ENCODE results near the gene C1RL.

DNA sequence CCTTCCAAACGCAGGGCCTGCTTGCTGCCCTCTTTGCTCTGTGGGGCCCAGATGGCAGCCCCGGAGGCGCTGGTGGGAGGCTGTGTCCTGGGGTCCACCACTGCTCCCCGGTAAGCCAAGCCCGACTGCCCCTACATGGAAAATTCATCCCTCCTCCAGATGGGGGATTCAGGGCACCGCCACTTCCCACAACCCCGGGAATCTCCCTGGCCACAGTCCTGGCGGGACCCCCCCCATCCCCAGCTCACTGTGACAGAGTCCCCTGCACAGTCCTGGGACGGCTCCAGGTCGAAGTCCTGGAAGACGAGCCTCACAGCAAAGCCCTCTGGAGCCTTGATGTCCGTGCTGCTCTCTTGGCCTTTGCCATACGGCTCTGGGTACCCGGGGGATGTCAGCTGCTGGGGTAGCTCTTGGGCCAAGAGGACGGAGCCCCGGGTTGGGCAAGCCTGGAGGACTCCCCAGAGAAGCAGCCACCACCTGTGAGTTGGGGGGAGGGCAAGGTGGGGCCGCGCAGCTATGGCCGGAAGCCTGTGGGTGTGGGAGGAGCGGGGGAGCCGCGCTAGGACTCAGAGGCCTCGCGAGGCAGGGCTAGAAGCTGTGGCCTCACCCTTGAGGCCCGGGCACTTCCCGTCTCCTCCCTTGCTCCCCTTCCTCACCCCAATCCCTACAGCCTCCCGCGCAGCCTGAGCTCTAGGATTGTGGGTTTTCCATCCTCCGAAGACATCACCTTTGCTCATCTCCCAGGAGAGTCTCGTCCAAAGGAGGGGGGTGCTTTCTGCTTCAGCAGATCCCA is 815 bp downstream of the C1RL start:
- TF ChIP-seq, protein P1, sequence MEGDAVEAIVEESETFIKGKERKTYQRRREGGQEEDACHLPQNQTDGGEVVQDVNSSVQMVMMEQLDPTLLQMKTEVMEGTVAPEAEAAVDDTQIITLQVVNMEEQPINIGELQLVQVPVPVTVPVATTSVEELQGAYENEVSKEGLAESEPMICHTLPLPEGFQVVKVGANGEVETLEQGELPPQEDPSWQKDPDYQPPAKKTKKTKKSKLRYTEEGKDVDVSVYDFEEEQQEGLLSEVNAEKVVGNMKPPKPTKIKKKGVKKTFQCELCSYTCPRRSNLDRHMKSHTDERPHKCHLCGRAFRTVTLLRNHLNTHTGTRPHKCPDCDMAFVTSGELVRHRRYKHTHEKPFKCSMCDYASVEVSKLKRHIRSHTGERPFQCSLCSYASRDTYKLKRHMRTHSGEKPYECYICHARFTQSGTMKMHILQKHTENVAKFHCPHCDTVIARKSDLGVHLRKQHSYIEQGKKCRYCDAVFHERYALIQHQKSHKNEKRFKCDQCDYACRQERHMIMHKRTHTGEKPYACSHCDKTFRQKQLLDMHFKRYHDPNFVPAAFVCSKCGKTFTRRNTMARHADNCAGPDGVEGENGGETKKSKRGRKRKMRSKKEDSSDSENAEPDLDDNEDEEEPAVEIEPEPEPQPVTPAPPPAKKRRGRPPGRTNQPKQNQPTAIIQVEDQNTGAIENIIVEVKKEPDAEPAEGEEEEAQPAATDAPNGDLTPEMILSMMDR (IDR thresholded peaks at IDR 0.05): no peak
- peak; percentile 70 to 75 for TF ChIP-seq POLR2AphosphoS5 (IDR thresholded peaks at IDR 0.05)

Measured in esophagus muscularis mucosa (tissue), 3 donors.